MCF 10A (cell line): Measurements from ENCODE around the gene GMDS. TPM values are rescaled to one million over a fixed set of nuclear protein-coding genes. Genes with fewer than 3 reads are reported as not detected.

Source experiments
- BruUV-seq: library from RNA; stranded (reverse); fragments of 400-500 nt; replicated peaks from 2 replicates; lab custom pipeline; 2021; lab: Mats Ljungman, UMichigan
- CTCF ChIA-PET: fragments of 300-600 bp; sonication (Branson Sonifier 250); formaldehyde crosslinking; extraction: SDS; loops from one replicate; lab custom pipeline; 2021; ENCODE audit warnings: antibody characterized with exemption, inconsistent platforms; lab: Yijun Ruan, JAX
- POLR2A ChIA-PET: fragments of 300-600, 350-650 bp; sonication (Branson Sonifier 250); formaldehyde crosslinking; extraction: SDS; loops from one replicate; lab custom pipeline; 2020; ENCODE audit warnings: antibody characterized with exemption, inconsistent platforms; lab: Yijun Ruan, JAX
- DNase-seq: peaks from one replicate; pipeline ENCODE4 v3.0.0-alpha.2; 2018; ENCODE audit not compliant: unreplicated experiment
- H3K27ac Mint-ChIP-seq: one replicate; pipeline ENCODE4 v1.8.0; 2022; ENCODE audit warnings: mild to moderate bottlenecking, low read depth, mixed read lengths; ENCODE audit not compliant: unreplicated experiment
- H3K27me3 Mint-ChIP-seq: one replicate; pipeline ENCODE4 v1.8.0; 2022; ENCODE audit warnings: mixed read lengths; ENCODE audit not compliant: insufficient read depth, unreplicated experiment
- H3K36me3 Mint-ChIP-seq: one replicate; pipeline ENCODE4 v1.8.0; 2022; ENCODE audit warnings: mild to moderate bottlenecking, moderate library complexity, mixed read lengths; ENCODE audit not compliant: insufficient read depth, unreplicated experiment
- H3K4me1 Mint-ChIP-seq: one replicate; pipeline ENCODE4 v1.8.0; 2022; ENCODE audit warnings: mixed read lengths; ENCODE audit not compliant: insufficient read depth, unreplicated experiment
- H3K4me3 Mint-ChIP-seq: one replicate; pipeline ENCODE4 v1.8.0; 2022; ENCODE audit warnings: mild to moderate bottlenecking, moderate library complexity, mixed read lengths; ENCODE audit not compliant: unreplicated experiment
- H3K9me3 Mint-ChIP-seq: one replicate; pipeline ENCODE4 v1.8.0; 2022; ENCODE audit warnings: mixed read lengths; ENCODE audit not compliant: unreplicated experiment
- intact Hi-C: fragments of 100-400 bp; cut with micrococcal nuclease; formaldehyde crosslinking; loops from 2 replicates; pipeline ENCODE4 v1.14.1; 2022
- total RNA-seq: library from RNA; stranded (reverse); gene quantifications from 2 replicates; pipeline ENCODE4 v1.2.3, GENCODE V29; 2022
- TF ChIP-seq, protein P1 (sequence below): fragments of 200-600 bp; IDR thresholded peaks from one replicate; pipeline ENCODE4 v1.8.0; 2022; ENCODE audit warnings: antibody characterized with exemption, mild to moderate bottlenecking; ENCODE audit not compliant: unreplicated experiment

GMDS gene
- total RNA-seq, 1 experiment from 2014 or later = 24.9 TPM

DNA sequence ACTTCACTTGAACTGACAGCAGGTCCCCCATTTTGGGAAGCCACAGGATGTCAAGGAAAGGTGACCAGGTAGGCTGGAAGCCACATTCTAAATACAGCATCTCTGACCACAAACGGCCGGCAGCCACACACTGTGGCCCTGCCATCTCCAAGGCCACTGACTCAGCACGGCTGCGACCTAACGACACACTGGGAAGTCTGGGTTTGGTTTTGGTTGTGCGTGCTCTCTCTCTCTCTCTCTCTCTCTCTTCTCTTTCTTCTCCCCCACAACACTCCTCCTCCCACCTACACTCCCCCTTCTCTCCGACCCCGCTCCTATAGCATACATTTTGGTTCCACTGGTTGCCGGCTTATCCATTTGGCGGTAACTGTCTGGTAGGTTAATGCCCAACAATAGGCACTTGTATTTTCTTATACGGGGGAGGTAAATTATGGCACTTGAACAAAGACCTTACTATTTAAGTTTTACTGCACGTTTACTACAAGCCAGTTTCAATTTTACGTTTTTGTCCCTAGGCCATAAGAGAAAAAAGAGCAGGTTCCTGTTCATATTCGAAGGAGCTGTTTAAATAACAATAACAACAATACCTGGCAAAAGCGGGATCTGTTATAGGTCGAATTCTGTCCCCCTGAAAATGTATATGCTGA lies 103.6 kb downstream of the GMDS start:
- no peaks in the 10 kb centered on the region for H3K4me1 Mint-ChIP-seq
- no peaks in the 10 kb centered on the region for H3K9me3 Mint-ChIP-seq
- H3K27ac Mint-ChIP-seq = no peak overlapping the region
- intact Hi-C loops = no loop called here
- H3K27me3 Mint-ChIP-seq = no peaks in the 10 kb centered on the region
- DNase-seq = no peak
- H3K4me3 Mint-ChIP-seq = no peak overlapping the region
- TF ChIP-seq, protein P1, sequence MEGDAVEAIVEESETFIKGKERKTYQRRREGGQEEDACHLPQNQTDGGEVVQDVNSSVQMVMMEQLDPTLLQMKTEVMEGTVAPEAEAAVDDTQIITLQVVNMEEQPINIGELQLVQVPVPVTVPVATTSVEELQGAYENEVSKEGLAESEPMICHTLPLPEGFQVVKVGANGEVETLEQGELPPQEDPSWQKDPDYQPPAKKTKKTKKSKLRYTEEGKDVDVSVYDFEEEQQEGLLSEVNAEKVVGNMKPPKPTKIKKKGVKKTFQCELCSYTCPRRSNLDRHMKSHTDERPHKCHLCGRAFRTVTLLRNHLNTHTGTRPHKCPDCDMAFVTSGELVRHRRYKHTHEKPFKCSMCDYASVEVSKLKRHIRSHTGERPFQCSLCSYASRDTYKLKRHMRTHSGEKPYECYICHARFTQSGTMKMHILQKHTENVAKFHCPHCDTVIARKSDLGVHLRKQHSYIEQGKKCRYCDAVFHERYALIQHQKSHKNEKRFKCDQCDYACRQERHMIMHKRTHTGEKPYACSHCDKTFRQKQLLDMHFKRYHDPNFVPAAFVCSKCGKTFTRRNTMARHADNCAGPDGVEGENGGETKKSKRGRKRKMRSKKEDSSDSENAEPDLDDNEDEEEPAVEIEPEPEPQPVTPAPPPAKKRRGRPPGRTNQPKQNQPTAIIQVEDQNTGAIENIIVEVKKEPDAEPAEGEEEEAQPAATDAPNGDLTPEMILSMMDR = no peak
- ChIA-PET CTCF (interaction anchor here (0.6 kb wide), 1 partner anchor 52 kb away, joined by 3 read pairs; no protein-coding TSS in a partner anchor), POLR2A (interaction anchor here (1.1 kb wide), 1 partner anchor 9 kb away, joined by 3 read pairs; no protein-coding TSS in a partner anchor)
- H3K36me3 Mint-ChIP-seq = peaks cover 6% of the 10 kb centered on the region
- BruUV-seq = no TSS peak

DNA sequence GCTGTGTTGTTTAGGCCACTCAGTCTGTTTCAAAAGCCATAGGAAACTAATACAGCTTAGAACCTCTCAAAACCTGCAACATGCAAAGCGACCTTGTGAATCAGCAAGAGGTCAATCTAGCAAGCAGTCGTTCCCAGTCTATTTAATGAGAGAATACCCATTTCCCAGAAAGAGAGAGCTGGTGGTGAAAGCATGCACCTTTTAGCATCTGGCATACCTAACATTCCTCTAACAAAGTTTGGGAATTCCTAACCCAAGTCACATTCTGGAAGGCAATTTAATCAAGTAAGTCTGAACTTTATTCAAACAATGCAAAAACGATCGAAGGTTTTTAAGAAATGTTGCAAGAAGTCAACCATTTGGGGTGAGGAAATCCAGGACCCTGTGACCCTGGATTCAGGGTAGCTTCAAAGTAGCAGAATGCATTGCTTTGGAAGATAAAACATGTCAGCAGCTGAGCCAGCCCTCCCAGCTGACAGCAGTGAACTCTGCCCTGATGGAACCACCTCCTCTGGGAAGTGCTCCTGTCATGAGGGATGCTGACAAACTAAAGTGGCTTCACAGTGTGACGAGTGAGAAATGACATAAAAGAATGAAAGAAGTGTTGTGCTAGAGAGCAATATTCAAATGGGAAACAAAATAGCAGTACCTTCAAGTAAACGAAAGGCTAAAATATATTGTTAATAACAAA lies 104.8 kb downstream of the GMDS start:
- ChIA-PET POLR2A (interaction anchor here (0.7 kb wide), 1 partner anchor 9 kb away, joined by 3 read pairs; no protein-coding TSS in a partner anchor), CTCF (no interaction called here)
- DNase-seq = no peak
- no TSS peak for BruUV-seq
- Mint-ChIP-seq H3K36me3 (peaks cover 6% of the 10 kb centered on the region), H3K27ac (no peak overlapping the region), H3K27me3 (no peaks in the 10 kb centered on the region), H3K4me3 (no peak overlapping the region), H3K4me1 (no peaks in the 10 kb centered on the region), H3K9me3 (no peaks in the 10 kb centered on the region)
- intact Hi-C loops = no loop called here
- TF ChIP-seq, protein P1 = no peak

GRCh38 chr6:2135401-2135800 lies 110.0 kb downstream of the GMDS start:
- intact Hi-C loops = no loop called here
- DNase-seq = no peak
- no peaks in the 10 kb centered on the region for H3K27me3 Mint-ChIP-seq
- H3K9me3 Mint-ChIP-seq = no peaks in the 10 kb centered on the region
- H3K4me1 Mint-ChIP-seq = peaks cover 25% of the 10 kb centered on the region
- no peak overlapping the region for H3K4me3 Mint-ChIP-seq
- POLR2A ChIA-PET = interaction anchor here (0.8 to 2.6 kb wide), 4 partner anchors 12 to 406 kb away, joined by 3 to 10 read pairs (median 4); no protein-coding TSS in a partner anchor
- CTCF ChIA-PET = interaction anchor here (1.5 kb wide), 1 partner anchor 73 kb away, joined by 5 read pairs; no protein-coding TSS in a partner anchor
- no TSS peak for BruUV-seq
- H3K36me3 Mint-ChIP-seq = no peaks in the 10 kb centered on the region
- no peak overlapping the region for H3K27ac Mint-ChIP-seq
- TF ChIP-seq, protein P1 = no peak

DNA sequence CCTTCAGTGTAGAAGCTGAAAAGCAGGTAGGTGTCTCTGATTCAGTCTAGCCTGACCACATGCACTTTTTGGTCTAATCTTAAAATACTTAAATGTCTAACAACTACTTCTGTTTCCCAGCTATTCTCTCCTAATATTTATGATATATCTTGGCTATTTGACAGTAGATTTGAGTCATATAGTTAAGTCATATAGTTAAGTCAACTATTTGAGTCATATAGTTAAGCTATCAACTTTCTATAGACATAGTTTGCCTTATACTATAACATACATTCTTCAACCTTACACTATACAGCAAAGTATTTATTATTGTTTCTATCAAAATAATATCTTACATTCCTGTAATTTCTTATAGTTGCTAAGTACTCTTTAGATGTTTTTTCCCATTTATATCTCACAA lies 110.9 kb downstream of the GMDS start:
- intact Hi-C loops = no loop called here
- CTCF ChIA-PET = interaction anchor here (0.7 to 1.5 kb wide), 2 partner anchors 74 to 616 kb away, joined by 3 to 5 read pairs; partner anchors contain the start of gene MYLK4
- H3K27me3 Mint-ChIP-seq = no peaks in the 10 kb centered on the region

More for the DNA sequence above, 110.9 kb downstream of the GMDS start:
- Mint-ChIP-seq H3K9me3 (no peaks in the 10 kb centered on the region), H3K4me3 (no peak overlapping the region), H3K27ac (peak overlapping the region; percentile 35), H3K4me1 (peaks cover 25% of the 10 kb centered on the region), H3K36me3 (no peaks in the 10 kb centered on the region)
- TF ChIP-seq, protein P1 = no peak
- BruUV-seq = no TSS peak
- POLR2A ChIA-PET = interaction anchor here (1.1 to 2.6 kb wide), 8 partner anchors 11 to 537 kb away, joined by 3 to 10 read pairs (median 4); no protein-coding TSS in a partner anchor
- DNase-seq = no peak
